Left ventricle myocardium inferior (tissue), 1 donor: ENCODE data around the gene IL32. TPM values are rescaled to one million over a fixed set of nuclear protein-coding genes. Genes with fewer than 3 reads are reported as not detected.

Experiments
- DNase-seq: peaks from one replicate; pipeline ENCODE4 v3.0.0-alpha.2; 2020
- H3K27ac ChIP-seq: fragments of 200-600 bp; replicated peaks from 2 replicates; pipeline ENCODE4 v1.8.0; 2021
- H3K27me3 ChIP-seq: fragments of 200-600 bp; 2 replicates; pipeline ENCODE4 v1.8.0; 2021; ENCODE audit warnings: low read depth
- H3K36me3 ChIP-seq: fragments of 200-600 bp; 2 replicates; pipeline ENCODE4 v1.8.0; 2021
- H3K4me1 ChIP-seq: fragments of 200-600 bp; 2 replicates; pipeline ENCODE4 v1.8.0; 2021
- H3K4me3 ChIP-seq: fragments of 200-600 bp; 2 replicates; pipeline ENCODE4 v1.8.0; 2021; ENCODE audit warnings: mild to moderate bottlenecking, moderate library complexity
- H3K9me3 ChIP-seq: fragments of 200-600 bp; replicated peaks from 2 replicates; pipeline ENCODE4 v1.8.0; 2021
- intact Hi-C: fragments of 100-400 bp; cut with micrococcal nuclease; formaldehyde crosslinking; loops from one replicate; pipeline ENCODE4 v1.11.0; 2022
- total RNA-seq: library from RNA; stranded (reverse); fragmentation: NEBNext Ultra II Directional; extraction: Animal tissue kit (Norgen Biotek cat#: 25700); gene quantifications from one replicate; pipeline ENCODE4 v1.2.1, GENCODE V29; 2021
- TF ChIP-seq, protein P1 (sequence below): fragments of 200-600 bp; IDR thresholded peaks from 2 replicates; pipeline ENCODE4 v1.8.0; 2021; ENCODE audit warnings: antibody characterized with exemption, mild to moderate bottlenecking, borderline replicate concordance
- donor health status: DM: no; HTN: yes; CAD: no; lungs with severe emphysema.

The IL32 gene
- total RNA-seq, 1 donor from 2014 or later, result 36.3 TPM

GRCh38 chr16:3030222-3031212 is 34.9 kb upstream of the IL32 start:
- Histone ChIP-seq H3K36me3 (peaks cover 18% of the 10 kb centered on the region), H3K4me3 (no peak overlapping the region), H3K27me3 (peaks cover 66% of the 10 kb centered on the region), H3K27ac (no peak overlapping the region), H3K9me3 (no peaks in the 10 kb centered on the region), H3K4me1 (peaks cover 22% of the 10 kb centered on the region)
- DNase-seq, result no peak
- intact Hi-C loops, result no loop called here
- TF ChIP-seq, protein P1, sequence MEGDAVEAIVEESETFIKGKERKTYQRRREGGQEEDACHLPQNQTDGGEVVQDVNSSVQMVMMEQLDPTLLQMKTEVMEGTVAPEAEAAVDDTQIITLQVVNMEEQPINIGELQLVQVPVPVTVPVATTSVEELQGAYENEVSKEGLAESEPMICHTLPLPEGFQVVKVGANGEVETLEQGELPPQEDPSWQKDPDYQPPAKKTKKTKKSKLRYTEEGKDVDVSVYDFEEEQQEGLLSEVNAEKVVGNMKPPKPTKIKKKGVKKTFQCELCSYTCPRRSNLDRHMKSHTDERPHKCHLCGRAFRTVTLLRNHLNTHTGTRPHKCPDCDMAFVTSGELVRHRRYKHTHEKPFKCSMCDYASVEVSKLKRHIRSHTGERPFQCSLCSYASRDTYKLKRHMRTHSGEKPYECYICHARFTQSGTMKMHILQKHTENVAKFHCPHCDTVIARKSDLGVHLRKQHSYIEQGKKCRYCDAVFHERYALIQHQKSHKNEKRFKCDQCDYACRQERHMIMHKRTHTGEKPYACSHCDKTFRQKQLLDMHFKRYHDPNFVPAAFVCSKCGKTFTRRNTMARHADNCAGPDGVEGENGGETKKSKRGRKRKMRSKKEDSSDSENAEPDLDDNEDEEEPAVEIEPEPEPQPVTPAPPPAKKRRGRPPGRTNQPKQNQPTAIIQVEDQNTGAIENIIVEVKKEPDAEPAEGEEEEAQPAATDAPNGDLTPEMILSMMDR, result no peak

DNA sequence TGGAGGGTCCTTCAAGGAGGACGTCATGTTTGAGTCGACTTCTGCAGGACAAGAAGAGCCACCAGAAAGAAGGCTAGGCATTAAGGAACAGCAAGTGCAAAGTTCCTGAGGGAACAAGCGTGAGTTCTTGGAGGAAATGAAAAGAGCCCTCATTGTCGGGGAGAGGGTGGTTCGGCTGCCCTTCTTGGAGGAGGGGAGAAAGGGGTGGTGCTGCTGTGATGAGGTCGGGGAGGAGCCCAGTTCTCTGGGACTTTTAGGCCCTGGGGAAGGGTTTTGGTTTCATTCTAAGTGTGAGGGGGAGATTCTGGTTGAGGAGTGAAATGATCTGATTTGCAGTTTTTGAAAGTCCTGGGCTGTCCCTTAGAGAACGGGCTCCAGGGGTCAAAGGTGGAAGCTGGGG is 32.8 kb upstream of the IL32 start:
- Histone ChIP-seq H3K4me1 (peaks cover 31% of the 10 kb centered on the region), H3K4me3 (no peak overlapping the region), H3K27ac (no peak overlapping the region), H3K36me3 (no peaks in the 10 kb centered on the region), H3K9me3 (no peaks in the 10 kb centered on the region), H3K27me3 (peaks cover 87% of the 10 kb centered on the region)
- intact Hi-C loops, result no loop called here
- DNase-seq, result no peak
- TF ChIP-seq, protein P1, result no peak

DNA sequence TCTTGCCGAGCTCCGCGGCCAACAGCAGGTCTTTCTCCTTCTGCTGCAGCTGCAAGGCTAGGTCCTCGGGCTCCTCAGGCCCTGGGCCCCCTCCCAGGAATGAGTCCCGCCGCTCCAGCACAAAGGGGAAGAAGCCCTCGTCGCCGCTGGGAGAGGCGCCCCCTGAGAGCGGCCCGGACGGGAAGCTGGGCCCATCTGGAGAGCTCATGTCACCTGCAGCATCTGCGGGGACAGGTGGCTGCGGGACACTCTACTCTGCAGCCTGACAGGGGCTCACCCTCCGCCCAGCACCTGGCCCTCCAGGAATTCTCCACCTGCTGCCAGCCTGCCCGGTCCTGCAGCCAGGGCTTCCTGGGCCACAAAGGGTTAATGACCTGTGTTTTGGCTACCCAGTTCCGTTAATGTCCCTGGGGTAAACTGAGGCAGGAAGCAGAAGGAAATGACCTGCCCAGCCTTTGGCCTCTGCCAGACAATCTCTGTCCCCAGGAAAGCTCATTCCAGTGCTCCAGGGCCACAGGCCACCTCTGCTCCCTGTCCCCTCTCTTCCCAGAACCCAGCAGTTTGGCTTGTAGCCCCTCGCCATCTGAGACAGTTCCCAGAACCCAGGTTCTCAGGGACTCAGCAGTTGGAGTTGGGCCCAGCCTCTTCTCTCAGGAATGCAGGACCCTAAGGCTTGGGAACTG is 30.0 kb upstream of the IL32 start:
- H3K4me3 ChIP-seq, result no peak overlapping the region
- TF ChIP-seq, protein P1, result no peak
- DNase-seq, result no peak
- no peaks in the 10 kb centered on the region for H3K9me3 ChIP-seq
- H3K27ac ChIP-seq, result no peak overlapping the region
- no peaks in the 10 kb centered on the region for H3K36me3 ChIP-seq
- peaks cover 95% of the 10 kb centered on the region for H3K27me3 ChIP-seq
- intact Hi-C loops, result no loop called here
- H3K4me1 ChIP-seq, result peaks cover 9% of the 10 kb centered on the region

- Histone ChIP-seq H3K4me1 (peaks cover 9% of the 10 kb centered on the region), H3K4me3 (peak overlapping the region; percentile 32), H3K9me3 (no peaks in the 10 kb centered on the region), H3K27ac (no peak overlapping the region), H3K36me3 (no peaks in the 10 kb centered on the region), H3K27me3 (peaks cover 95% of the 10 kb centered on the region)
- TF ChIP-seq, protein P1, result no peak
- no peak for DNase-seq
- intact Hi-C loops, result no loop called here
Observed at GRCh38 chr16:3035972-3036725, 29.3 kb upstream of the IL32 start.

DNA sequence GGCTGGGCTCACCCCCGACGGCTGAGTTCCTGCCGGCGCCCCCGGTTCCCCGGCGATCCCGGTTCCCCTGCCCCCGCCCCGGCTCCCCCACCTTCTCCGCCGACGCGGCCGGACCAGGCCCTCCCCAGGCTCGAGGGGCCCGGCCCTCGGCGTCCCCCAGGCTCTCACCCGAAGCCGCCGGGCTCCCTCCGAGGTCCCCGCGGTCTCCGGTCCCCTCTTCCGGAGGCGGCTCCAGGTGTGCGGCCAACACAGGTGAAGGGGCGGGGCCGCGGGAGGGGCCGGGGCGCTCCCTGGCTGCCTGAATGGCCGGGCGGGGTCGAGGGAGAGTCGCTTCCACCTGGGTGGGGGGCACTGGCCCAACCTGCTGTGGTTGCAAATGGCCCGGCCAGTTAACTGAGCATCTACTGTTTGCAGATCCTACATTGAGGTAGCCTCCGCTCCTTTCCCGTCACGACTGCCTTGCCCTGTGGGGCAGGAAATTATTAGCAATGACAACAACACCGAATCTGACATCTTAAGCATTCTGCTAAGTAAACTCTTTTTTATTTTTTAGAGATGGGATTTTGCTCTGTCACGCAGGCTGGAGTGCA is 28.6 kb upstream of the IL32 start, which contains the start of gene BICDL2:
Gene BICDL2 (minus strand): TSS at position 219 of the 590 bp plus-strand sequence. CDS start 1,448 bp downstream, outside the sequence.
- no peak for DNase-seq
- intact Hi-C loops, result no loop called here
- no peak within 1 kb of the TSS for H3K27ac ChIP-seq
- peaks cover 98% of the 10 kb centered on the region for H3K27me3 ChIP-seq
- TF ChIP-seq, protein P1, result no peak
- H3K36me3 ChIP-seq, result no peaks in the 10 kb centered on the region
- peaks cover 9% of the 10 kb centered on the region for H3K4me1 ChIP-seq
- H3K4me3 ChIP-seq, result peak within 1 kb of the TSS; percentile 32
- H3K9me3 ChIP-seq, result no peaks in the 10 kb centered on the region
